Thyroid gland (tissue), 4 donors: Measurements from ENCODE around the gene NDUFV1.

Experiments used
- POLR2A ChIP-seq, 2 donors: fragments of 450-650 bp; IDR thresholded peaks; one replicate each; pipeline ENCODE4 v1.6.1; 2017; ENCODE audit warnings: antibody characterized with exemption in 2 of 2, mild to moderate bottlenecking in 2 of 2, moderate library complexity in 1 of 2
- TF ChIP-seq, protein P1 (sequence below), 6 experiments: fragments of 200-600 bp in 3 of 6; fragments of 450-650 bp in 3 of 6; sonication (generic) in 3 of 6; IDR thresholded peaks; one replicate each; pipeline ENCODE4 v1.5.1; 2016 to 2019; ENCODE audit warnings: antibody characterized with exemption in 6 of 6, mild to moderate bottlenecking in 2 of 6, inconsistent platforms in 1 of 6, moderate library complexity in 1 of 6

DNA sequence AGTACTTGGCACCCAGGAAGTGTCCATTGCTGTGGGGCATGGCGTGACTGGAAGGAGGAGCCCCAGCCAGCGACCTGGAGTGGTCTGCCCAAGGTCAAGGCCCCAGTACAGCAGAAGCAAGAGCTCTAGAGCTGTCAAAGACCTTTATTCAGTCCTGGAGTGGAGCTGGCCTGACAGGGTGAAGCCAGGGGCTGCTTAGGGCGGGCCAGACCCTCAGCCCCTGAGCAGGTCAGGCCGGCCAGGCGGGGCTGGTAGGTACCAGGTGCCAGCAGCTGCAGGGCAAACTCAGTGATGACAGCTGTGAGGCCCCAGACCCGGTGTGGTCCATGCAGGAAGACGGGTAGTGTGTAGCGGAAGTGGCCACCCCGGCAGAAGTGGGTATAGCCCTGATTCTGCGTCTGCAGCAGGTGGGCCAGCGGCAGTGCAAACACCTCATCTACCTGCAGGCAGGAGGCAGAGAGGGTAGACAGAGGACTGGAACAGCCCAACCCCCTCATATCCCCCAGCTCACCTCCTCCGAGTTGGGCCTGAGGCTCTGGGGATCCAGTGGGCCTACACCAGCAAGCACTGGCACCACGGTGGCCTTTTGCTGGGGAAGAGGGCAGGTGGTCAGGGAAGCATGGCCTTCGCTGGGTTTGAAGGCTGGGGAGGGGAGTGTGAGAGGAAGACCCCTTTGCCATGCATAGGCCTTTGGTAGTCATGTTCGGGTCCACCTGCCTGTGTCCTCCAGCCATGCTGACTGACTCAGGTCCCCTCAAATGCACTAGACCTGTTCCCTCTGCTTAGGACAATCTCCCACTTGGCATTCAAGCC is 21.3 kb downstream of the NDUFV1 start:
- TF ChIP-seq, protein P1, sequence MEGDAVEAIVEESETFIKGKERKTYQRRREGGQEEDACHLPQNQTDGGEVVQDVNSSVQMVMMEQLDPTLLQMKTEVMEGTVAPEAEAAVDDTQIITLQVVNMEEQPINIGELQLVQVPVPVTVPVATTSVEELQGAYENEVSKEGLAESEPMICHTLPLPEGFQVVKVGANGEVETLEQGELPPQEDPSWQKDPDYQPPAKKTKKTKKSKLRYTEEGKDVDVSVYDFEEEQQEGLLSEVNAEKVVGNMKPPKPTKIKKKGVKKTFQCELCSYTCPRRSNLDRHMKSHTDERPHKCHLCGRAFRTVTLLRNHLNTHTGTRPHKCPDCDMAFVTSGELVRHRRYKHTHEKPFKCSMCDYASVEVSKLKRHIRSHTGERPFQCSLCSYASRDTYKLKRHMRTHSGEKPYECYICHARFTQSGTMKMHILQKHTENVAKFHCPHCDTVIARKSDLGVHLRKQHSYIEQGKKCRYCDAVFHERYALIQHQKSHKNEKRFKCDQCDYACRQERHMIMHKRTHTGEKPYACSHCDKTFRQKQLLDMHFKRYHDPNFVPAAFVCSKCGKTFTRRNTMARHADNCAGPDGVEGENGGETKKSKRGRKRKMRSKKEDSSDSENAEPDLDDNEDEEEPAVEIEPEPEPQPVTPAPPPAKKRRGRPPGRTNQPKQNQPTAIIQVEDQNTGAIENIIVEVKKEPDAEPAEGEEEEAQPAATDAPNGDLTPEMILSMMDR (IDR thresholded peaks at IDR 0.05) = no peak
- no peak for TF ChIP-seq POLR2A (IDR thresholded peaks at IDR 0.05)
